CD4-positive, alpha-beta T cell treated with Interleukin-4 for 1 hour (primary cell): ENCODE data around the gene MAST4.
A peak's percentile ranks its signal among the peaks of the same experiment; 100 is the strongest.
"Not testable (repeated sequence)": the region's sequence is repeated elsewhere in the genome, so short reads cannot be mapped to it uniquely, and the experiment has no call there.

ENCODE experiments used
- DNase-seq, 2 donors: peaks; one replicate each; pipeline ENCODE4 v3.0.0-alpha.2; 2020 to 2022

The MAST4 gene

DNA sequence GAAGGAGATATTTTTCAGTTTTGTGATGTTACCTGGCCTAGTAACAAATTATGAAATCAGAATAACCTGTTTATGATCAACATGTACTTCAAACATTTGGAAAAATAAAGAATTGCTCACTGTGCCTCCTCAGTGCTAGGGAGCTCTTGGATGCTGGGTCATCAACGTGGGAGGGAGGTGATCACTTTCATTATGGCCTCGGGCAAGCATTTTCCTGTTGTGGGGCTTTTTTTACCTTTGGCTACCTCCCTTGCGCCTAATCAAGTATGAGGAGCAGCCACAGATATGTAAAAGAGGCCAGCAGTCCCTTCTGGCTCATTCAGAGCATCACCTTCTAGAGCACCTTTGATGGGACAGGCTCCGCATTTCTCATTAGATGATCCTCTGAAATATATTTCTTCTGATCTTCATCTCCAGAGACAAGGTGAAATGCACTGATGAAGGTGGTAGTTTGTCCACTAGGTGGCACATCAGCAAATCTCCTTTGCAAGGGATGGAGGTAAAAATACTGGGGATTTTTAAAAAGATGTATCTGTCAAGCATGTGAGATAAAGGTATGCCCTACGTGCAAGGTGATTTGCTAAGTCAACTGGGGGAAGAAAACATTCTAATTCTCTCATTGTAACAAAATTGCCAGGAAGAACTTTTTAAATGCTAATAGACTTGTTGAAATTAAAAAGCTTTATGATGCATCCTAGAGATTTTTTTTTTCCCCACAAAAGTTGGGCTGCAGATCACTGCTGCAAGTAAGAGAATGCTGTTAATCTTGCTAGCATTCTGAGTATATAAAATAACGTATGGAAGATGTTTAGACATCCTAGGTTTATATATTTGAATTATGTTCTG lies 218.2 kb downstream of the MAST4 start:
- DNase-seq: peak in 1 of 2 donors; percentile 59

DNA sequence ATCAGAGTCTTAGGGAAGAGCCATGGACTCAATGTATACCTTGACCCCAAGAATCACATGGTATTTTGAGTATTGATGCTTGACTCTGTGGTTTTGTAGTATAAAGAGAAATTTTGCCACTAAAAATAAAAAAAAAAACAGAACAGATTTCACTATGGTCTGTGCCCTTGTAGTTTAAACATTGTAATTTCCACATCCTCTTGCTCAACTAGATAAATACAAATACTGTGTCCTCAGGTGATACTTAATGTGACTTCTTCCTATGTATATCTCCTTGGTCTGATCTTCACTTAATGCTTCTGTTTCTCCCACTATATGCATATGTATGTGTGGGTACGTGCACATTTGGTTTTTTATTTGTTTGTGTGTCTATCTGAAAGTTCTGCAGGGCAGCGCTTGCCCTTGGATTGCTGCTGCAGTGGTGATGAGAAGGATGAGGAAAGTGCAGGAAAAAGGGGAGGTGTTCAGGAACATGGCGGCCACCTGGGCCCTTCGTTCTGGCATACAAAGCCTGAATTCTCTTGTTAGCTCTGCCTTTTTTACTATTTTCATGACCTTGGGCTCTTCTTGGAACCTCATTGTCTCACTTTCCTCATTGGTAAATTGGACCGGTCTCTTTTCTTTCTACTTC lies 222.2 kb downstream of the MAST4 start:
- DNase-seq: no peak

DNA sequence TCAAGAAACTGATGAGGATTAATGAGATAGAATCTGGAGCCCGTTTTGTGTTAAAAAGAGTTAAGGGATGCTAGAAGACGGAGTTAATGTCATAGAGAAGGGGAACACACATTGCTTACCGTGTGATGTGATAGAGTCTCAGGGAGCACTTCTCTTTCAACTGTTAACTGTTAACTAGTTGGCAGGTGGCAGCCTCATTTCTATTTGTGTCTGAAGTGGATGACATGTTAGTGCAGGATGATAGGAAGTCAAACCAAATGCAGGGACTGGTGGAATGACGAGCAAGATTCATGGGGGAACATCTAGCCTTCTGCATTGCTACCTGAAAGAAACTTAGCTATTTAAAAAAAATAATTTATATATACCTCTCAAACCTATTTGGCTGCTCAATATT lies 222.7 kb downstream of the MAST4 start:
- no peak for DNase-seq

DNA sequence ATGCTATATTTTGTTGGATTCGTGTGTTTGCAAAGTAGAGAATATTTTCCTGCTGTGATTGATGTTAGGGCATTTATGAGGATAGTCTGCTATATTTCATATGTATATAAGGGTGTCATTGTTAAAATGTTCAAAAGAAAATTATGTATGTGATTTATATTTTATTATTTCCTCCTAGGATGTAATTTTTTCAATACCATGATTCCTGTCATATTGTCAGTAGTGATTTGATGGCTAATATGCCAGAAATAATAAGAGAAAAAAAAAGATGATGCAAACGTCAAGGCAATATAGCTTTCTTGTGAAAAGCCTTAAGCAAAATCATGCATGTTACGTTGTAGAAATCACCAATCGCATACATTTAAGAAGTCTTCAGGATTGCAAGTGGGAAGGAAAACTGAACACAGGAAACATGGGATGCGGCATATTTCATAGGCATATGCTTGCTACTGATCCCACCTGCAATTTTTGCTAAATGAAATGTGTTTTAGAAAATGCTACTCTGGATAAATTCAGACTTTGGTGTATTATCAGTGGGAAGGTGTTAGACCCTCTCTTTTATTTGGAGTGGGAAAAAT lies 224.5 kb downstream of the MAST4 start:
- no peak for DNase-seq

DNA sequence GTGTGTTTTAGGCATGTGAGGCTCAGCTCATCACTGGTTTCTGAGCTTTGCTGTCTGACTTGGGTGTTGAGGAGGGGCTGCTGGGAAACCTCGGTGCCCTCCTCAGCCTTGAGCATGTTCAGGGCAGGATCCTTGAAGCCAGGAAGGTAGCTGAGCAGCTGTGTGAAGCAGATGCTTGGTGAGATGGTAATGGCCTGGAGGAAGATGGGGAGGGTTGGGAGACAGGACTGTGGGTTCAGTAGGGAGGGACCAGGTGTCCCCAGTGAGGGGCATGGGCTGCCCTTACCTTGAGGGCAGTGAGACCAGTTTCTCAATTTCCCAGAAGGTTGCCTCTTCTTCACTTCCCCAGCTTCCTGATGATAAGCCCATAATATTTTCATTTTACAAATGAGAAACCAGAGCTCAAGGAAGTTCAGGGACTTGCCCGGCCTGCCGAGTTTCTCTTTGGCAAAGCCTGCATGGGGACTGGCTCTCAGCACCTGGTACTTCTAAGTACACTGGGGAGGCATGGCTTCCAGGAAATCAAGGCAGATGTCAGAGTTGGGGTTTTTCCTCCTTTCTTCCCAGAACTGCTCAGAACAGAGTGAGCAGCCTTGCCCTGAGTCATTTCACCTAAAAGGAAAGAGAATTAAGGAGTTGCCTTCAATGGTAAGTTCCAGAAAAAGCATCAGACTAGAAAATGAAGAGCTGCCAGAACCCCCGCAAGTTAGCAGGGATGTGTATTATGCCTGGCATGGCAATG lies 225.7 kb downstream of the MAST4 start:
- DNase-seq: peak in 1 of 2 donors; percentile 46

DNA sequence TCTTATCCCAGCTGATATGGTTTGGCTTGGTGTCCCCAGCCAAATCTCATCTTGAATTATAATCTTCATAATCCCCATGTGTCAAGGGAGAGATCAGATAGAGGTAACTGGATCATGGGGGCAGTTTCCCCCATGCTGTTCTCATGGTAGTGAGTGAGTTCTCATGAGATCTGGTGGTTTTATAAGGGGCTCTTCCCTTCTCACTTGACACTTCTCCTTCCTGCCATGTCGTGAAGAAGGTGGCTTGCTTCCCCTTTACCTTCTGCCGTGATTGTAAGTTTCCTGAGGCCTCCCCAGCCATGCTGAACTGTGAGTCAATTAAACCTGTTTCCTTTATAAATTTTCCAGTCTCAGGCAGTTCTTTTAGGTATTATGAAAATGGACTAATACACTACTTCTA lies 226.7 kb downstream of the MAST4 start:
- DNase-seq: not testable (repeated sequence)

DNA sequence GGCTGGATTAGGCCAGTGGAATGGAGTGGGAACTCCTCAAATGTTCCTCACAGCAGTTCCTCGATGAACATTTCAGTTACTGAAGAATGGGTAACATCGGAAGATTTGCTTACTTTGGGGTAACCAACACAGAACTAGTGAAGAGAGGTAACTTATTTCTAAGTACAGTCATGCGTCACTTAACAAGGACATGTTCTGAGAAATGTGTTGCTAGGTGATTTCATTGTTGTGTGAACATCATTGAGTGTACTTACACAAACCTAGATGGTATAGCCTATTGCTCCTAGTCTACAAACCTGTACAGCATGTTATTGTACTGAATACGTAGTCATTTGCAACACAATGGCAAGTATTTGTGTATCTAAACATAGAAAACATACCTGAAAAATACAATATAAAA lies 228.3 kb downstream of the MAST4 start:
- no peak for DNase-seq

DNA sequence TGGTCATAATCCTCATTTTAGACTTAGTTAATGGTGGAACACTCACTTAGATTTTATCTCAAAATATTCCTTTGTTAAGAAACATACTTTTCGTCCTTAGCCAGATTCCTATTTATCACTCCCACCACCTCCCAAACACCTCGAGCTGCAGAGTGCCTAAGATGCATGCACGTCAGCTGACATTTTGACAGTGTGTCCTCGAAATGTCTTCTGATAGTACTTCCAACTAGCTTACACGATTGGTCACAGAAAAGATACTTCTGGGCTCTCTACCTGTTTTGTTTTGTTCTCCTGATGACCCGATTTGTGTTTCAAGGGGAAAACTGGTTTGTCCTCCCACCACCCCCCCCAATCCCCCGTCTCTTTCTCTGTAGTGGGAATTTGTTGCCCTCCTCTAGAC lies 230.1 kb downstream of the MAST4 start:
- no peak for DNase-seq

DNA sequence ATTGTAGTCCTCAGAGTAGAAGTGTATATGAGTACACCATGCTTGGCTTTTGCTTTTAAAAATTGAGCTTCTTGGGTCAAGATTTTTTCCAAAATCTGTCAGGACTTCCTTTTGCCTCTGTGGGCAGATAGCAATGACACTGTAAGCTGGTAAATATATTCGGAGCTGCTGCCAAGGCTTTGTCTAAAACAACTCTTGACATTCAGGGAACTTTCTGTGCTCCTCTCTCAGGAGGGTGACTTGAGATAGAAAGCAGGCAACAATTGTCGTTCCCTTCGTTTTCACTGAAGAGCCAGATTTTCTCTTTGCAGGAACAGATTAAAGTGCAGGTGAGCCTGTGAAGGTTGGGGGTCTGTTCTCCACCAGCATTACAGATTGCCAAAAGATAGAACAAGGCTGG lies 230.5 kb downstream of the MAST4 start:
- DNase-seq: no peak

DNA sequence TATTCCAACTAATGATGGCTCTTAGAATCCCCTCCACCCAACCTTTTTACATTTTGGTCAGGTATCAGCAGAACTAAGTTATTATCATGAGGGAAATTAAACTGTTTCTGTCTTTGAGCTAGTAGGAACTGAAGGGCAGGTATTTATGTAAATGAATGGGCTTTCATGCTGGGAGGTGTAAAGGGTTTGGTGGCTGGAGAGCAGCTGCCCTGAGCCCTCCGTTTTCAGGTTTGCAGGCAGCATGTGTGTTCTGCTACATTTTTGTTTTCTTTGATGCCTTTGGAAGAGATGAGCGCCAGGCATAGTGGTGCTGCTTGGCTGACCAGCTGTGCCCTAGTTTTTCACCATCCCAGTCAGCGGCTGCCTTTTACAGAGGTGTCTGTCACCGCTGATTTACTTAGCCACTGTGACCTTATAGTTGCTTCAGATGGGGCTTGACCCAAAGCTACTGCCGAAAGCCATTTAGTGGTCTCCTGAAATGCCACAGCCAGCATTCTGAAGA lies 231.9 kb downstream of the MAST4 start:
- DNase-seq: no peak

DNA sequence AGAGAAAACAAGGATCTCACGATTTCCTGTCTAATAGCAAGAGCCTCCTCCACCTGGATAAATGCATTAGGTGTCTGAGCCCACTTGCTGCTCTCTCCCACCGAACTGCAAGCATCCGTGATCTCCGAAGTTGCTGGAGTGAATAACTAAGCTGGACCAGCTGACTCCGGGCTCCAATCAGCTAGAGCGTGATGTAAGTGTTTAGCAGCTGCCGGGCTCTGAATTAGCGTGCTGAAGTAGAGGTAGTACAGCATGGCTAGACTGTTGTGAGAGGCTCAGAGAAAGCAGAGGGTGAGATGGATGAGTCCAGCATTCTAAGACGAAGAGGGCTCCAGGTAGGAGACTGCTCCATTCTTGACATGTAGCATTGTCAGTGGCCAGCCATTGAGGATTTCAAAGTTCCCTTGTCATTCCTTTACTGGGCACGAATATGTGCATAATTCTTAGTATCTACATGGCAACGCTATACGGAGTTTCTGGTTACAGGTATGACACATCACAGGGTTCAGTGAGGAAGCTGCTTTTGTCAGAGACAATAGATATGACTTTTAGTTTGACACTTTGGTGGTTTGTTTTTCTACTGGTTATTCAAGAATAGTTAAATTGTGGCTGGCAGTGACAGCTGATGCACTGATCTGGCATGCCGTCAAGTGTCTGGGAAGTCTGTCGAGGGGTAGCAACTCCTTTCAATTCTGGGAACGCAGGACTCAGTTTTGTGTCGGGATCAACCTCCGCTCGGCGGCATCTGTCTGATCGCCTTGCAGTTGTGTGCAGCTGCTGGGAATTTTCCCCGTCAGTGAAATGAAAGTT lies 232.6 kb downstream of the MAST4 start:
- DNase-seq: peak; percentile 48 to 60

DNA sequence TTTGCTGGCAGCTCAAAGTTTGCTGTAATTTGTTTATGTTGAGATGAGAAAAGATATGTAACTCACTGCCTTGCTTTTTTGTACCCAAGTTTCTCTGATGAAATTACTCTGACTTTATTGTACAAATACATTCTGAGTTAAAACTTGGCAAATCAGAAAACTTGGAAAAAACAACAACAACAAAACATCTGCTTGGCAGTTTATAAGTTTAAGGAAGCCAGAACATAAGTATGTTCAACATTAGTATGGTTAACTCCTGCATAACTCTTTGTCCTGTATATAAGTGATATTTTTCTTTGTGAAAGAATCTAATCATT lies 233.1 kb downstream of the MAST4 start:
- no peak for DNase-seq

DNA sequence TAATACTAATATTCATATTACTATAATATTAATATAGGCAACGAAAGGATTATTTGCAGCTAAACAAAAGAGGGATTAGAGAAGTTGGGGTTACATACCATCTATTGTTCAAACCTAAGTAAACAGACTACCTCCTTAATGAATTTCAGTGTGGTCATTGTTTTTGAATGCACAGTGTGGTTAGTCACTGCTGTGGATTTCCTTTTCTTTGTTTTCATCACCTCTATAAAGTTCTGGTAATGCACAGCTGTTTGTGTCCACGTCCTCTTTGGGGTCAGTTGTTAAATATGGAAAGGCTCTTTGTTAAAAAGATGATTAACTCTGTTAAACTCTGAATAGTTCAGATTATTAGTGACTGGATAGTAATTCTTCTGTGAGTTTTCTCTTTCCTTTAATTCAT lies 233.6 kb downstream of the MAST4 start:
- DNase-seq: no peak

DNA sequence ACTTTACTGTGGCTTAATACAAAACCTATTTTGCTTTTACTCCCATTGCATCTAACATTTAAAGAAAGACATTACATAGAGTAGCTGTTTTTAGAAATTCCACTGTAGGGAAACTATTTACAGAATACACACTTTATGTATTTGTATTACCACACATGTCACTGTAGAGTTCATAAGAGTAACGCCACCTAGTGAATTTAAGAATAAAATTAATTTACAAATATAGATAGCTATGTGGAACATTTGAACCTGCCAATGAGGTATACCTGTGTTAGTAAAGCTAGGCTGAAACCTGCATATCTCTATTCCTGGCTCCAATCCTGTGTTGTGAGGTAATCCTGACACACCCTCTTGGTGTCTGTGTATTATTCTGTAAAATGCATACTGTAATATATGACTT lies 234.4 kb downstream of the MAST4 start:
- no peak for DNase-seq

DNA sequence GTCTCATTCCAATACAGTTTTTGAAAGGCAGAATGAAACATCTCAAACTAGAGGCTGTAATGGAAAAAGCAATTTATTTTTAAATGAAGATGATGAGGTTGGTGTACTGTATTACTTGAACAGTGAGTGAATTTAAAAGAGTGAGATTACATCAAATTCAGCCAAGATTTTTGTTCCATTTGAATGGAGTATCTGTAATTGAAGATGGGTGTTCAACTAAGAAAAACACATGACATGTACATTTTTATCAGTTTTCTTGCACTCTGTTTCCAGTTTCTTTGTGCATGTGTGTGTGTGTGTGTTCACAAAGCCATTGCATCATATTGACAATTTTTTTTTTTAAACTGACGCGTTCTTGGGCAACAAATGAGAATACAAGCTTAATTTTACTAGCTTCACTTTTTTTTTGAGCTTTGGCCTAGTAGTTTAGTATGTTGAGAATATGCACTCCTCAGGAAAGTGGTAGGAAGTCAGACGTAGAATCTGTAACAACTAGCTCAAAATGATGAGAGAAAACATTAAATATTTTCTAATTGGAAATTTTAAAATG lies 243.5 kb downstream of the MAST4 start:
- DNase-seq: no peak

DNA sequence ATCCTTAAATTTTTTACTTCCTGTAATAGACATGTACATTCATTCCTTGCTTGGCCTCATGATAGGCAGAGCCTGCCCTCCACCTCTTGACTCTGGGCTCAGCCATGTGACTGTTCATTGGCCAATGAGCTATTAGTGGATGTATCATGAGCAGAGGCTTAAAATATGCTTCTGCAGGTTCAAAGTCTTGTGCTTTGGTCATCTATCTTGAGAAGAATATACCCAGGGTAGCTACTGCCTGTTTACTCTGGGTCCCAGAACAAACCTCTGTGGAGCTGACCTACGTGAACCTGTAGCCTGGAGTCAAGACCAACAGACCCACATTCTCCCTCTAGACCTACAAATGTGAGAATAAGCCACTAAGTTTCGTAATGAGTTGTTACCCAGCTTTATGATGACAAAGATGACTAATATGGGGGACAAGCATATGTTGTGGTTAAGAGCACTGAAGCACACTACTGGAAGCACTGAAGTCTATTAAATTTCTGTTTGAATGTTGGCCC lies 244.4 kb downstream of the MAST4 start:
- DNase-seq: no peak

DNA sequence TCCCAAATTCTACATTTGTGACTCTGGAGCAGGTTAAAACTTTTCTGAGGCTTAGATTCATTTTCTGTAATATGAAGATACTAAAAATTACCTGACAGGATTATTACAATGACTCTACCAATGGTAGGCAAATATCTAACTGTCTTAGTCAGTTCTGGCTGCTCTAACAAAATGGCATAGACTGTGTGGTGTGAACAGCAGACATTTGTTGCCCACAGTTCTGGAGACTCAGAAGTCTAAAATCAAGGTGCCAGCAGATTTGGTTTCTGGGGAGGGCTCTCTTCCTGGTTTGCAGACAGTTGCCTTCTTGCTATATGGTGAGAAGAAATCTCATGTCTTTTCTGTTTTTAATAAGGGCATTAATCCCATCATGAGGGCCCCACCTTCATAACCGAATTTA lies 245.1 kb downstream of the MAST4 start:
- DNase-seq: no peak

DNA sequence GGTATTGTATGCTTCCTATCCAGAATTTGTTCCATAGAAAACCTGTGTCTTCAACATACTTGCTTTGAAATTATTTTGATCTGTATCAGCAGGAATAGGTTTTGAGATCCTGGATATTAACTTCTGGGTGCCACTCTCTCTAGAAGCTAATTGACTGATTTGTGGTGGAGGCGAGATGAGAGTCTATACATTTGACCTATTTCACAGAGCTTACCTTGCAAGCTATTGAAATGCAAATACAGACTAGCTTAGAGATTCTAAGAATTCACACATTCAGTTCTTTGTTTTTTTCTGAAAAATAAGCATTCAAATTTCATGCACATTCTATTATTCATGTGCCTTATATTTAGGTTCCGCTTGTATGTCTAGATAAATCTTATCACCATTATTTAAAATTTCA lies 246.3 kb downstream of the MAST4 start:
- no peak for DNase-seq

DNA sequence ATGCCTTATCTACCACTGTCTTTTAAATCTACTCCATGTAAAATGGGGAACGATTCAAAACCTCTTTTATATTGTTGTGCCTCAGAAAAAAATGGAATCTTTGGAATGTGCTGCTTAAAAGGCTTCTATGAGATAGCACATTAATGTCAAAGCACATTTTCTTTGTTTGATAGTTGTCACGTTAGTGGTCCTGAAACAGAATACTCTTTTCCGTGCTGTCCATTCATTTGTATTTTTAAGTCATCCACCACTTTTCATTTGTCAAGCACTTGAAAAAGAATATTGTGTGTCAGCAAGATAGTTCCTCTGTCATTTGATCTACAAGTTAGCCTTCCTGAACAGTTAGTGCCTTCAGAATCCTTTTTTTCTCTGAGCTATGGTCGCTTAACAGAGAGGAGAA lies 246.9 kb downstream of the MAST4 start:
- DNase-seq: no peak

DNA sequence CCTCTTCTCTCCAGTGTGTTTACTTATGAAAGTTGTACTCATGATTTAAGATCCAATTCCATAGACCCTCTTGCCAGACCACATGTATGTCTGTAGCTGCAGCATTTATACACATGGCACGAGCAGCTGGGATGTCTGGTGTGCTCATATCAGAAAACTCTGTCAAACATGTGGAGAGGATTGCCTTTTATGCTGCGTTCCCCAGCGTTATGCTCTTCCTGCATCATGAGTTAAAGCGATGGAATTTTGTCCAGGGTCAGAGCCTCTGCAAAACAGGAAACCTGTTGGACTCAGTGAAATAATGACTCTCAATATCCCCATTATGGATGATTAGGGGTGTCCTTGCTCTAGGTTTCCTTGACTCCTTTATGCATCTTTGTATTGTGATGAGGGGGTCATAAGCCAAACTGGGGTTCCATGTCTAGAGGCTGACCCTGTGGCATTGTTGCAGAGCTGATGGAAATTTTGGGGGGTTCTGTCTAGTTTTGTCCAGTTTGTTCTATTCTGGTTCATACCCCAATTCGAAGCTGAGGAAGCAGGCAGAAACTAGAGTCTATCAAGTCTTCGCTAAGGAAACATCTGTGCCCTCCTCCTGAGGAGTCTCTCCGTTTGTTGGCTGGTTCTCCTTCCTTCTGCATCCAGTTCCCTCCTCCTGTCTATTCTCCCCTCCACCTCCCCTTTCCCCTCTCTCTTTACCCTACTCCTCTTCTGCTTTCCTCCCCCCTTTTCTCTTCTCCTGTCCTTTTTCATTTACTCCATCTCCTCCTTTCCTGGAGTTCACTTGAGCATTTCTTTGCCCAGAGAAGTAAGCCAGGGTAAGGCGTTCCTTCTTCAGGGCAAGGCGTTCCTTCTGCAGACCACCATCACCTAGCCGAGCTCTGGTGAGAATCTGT lies 252.8 kb downstream of the MAST4 start:
- DNase-seq: no peak

DNA sequence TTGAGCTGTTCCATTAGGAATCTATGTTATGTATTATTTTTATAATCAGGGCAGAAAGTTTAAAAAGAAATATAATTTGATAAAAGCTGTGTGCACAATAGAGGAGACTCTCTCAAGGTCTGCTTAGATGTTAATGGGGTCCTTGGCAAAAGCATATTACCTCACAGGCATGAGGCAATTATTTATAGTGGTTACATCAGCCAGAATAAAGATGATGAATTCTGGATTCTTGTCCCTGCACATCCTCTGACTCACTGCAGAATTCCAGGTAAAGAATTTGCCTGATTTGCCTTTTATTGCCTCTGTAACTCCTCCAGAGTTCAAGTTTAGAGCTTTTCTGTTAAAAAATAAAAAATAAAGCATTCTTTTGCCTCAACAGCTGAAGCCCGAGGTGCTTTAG lies 253.6 kb downstream of the MAST4 start:
- DNase-seq: no peak
